ENCODE results near the gene TRMT11.

DNA sequence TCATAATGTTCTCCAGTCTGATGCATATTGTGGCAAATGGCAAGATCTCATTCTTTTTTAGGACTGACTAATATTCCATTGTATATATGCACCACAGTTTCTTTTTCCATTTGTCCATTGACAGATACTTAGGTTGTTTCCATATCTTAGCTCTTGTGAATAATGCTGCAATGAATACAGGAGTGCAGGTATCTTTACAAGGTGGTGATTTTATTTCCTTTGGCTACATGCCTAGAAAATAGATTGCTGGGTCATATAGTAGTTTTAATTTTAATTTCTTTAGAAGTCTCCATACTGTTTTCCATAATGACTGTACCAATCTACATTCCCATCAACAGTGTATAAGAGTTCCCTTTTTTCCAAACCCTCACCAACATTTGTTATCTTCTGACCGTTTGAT lies 97.5 kb downstream of the TRMT11 start:
- no peak for TF ChIP-seq CTCF (IDR thresholded peaks at IDR 0.05; ENCODE audit: insufficient read depth, low read length, poor library complexity, severe bottlenecking)
- TF ChIP-seq EZH2phosphoT487 (conservative IDR thresholded peaks at IDR 0.05; ENCODE audit: low read length) = no peak

Measured in SU-DHL-6 (cell line).